Kidney tubule cell (primary cell): ENCODE measurements around the gene ERICH6B.
A peak's percentile ranks its signal among the peaks of the same experiment; 100 is the strongest.

Experiments used
- DNase-seq: peaks from one replicate; pipeline ENCODE4 v3.0.0-alpha.2; 2018; ENCODE audit warnings: low spot score

ERICH6B gene

GRCh38 chr13:45542391-45542790 lies 73.1 kb downstream of the ERICH6B start:
- no peak for DNase-seq

GRCh38 chr13:45541806-45542205 lies 73.7 kb downstream of the ERICH6B start:
- no peak for DNase-seq

GRCh38 chr13:45540864-45541263 lies 74.7 kb downstream of the ERICH6B start:
- no peak for DNase-seq

- DNase-seq = no peak
Measured at GRCh38 chr13:45540195-45540594, 75.3 kb downstream of the ERICH6B start.

- DNase-seq = peak; percentile 66
Measured at GRCh38 chr13:45538382-45538781, 77.2 kb downstream of the ERICH6B start.

GRCh38 chr13:45537516-45537915 lies 78.0 kb downstream of the ERICH6B start:
- no peak for DNase-seq

GRCh38 chr13:45536224-45536623 lies 79.3 kb downstream of the ERICH6B start:
- no peak for DNase-seq

GRCh38 chr13:45534604-45535003 lies 80.9 kb downstream of the ERICH6B start:
- DNase-seq = no peak

- no peak for DNase-seq
Measured at GRCh38 chr13:45529758-45530157, 85.8 kb downstream of the ERICH6B start.

GRCh38 chr13:45527699-45528462 lies 87.7 kb downstream of the ERICH6B start:
- no peak for DNase-seq

- DNase-seq = no peak
Measured at GRCh38 chr13:45522571-45522970, 93.0 kb downstream of the ERICH6B start.

GRCh38 chr13:45521297-45521696 lies 94.2 kb downstream of the ERICH6B start:
- DNase-seq = no peak

- no peak for DNase-seq
Measured at GRCh38 chr13:45519493-45519892, 96.0 kb downstream of the ERICH6B start.

- peak; percentile 73 for DNase-seq
Measured at GRCh38 chr13:45518525-45519245, 96.9 kb downstream of the ERICH6B start.

GRCh38 chr13:45516757-45517156 lies 98.8 kb downstream of the ERICH6B start:
- no peak for DNase-seq

- DNase-seq = peak; percentile 86
Measured at GRCh38 chr13:45512098-45512496, 103.4 kb downstream of the ERICH6B start.

- peak; percentile 82 for DNase-seq
Measured at GRCh38 chr13:45511310-45512097, 104.0 kb downstream of the ERICH6B start.

- no peak for DNase-seq
Measured at GRCh38 chr13:45510672-45511071, 104.9 kb downstream of the ERICH6B start.

- DNase-seq = no peak
Measured at GRCh38 chr13:45508776-45509175, 106.8 kb downstream of the ERICH6B start.

GRCh38 chr13:45506811-45507210 lies 108.7 kb downstream of the ERICH6B start:
- no peak for DNase-seq

GRCh38 chr13:45503658-45504057 lies 111.9 kb downstream of the ERICH6B start:
- DNase-seq = no peak

GRCh38 chr13:45501175-45501526 lies 114.4 kb downstream of the ERICH6B start:
- no peak for DNase-seq
